GM18870 (cell line): ENCODE results near the gene TUBGCP6.

Experiments
- ATAC-seq: cut with Tn5 transposase; IDR thresholded peaks from one replicate; pipeline ENCODE4 v1.9.1; 2021; ENCODE audit warnings: moderate library complexity; ENCODE audit not compliant: unreplicated experiment

Gene TUBGCP6

GRCh38 chr22:50184004-50184901 is 60.6 kb downstream of the TUBGCP6 start:
- ATAC-seq, result no peak

GRCh38 chr22:50183141-50183971 is 61.5 kb downstream of the TUBGCP6 start:
- ATAC-seq, result no peak

GRCh38 chr22:50182176-50183081 is 62.4 kb downstream of the TUBGCP6 start:
- ATAC-seq, result no peak

GRCh38 chr22:50180727-50181521 is 63.9 kb downstream of the TUBGCP6 start:
- no peak for ATAC-seq

GRCh38 chr22:50179937-50180726 is 64.7 kb downstream of the TUBGCP6 start:
- no peak for ATAC-seq

- no peak for ATAC-seq
Measured at GRCh38 chr22:50178871-50179869, 65.7 kb downstream of the TUBGCP6 start.

- no peak for ATAC-seq
Measured at GRCh38 chr22:50178471-50178864, 66.4 kb downstream of the TUBGCP6 start.

- ATAC-seq, result no peak
Measured at GRCh38 chr22:50177537-50178470, 67.0 kb downstream of the TUBGCP6 start.

GRCh38 chr22:50176850-50177536 is 67.8 kb downstream of the TUBGCP6 start:
- no peak for ATAC-seq

- ATAC-seq, result no peak
Measured at GRCh38 chr22:50175921-50176849, 68.6 kb downstream of the TUBGCP6 start.

GRCh38 chr22:50175191-50175461 is 69.7 kb downstream of the TUBGCP6 start:
- ATAC-seq, result no peak

- no peak for ATAC-seq
Measured at GRCh38 chr22:50174382-50175190, 70.2 kb downstream of the TUBGCP6 start.

GRCh38 chr22:50173983-50174355 is 70.9 kb downstream of the TUBGCP6 start:
- no peak for ATAC-seq

- no peak for ATAC-seq
Measured at GRCh38 chr22:50173311-50173982, 71.4 kb downstream of the TUBGCP6 start.
